NCI-H2171 treated with DMSO at 0.1 percent for 48 hours (cell line): ENCODE measurements around the gene SCAF1.
A peak's percentile ranks its signal among the peaks of the same experiment; 100 is the strongest.
"Not testable (repeated sequence)": the region's sequence is repeated elsewhere in the genome, so short reads cannot be mapped to it uniquely, and the experiment has no call there.

ENCODE experiments used
- DNase-seq: peaks from one replicate; lab custom pipeline; 2025; lab: John Stamatoyannopoulos, UW

The SCAF1 gene

GRCh38 chr19:49616532-49616931 is 25.5 kb upstream of the SCAF1 start:
- DNase-seq: no peak

- no peak for DNase-seq
These were observed 25.1 kb upstream of the SCAF1 start for GRCh38 chr19:49616945-49617344.

GRCh38 chr19:49617860-49618259 is 24.1 kb upstream of the SCAF1 start:
- DNase-seq: not testable (repeated sequence)

- DNase-seq: no peak
These were observed 16.8 kb upstream of the SCAF1 start for GRCh38 chr19:49624967-49625910.

- no peak for DNase-seq
These were observed 15.8 kb upstream of the SCAF1 start for GRCh38 chr19:49626226-49626625.

GRCh38 chr19:49629659-49630058 is 12.3 kb upstream of the SCAF1 start:
- DNase-seq: no peak

- DNase-seq: peak; percentile 31
These were observed 10.9 kb upstream of the SCAF1 start for GRCh38 chr19:49631014-49631588.

- no peak for DNase-seq
These were observed 10.3 kb upstream of the SCAF1 start for GRCh38 chr19:49631610-49632192.

GRCh38 chr19:49632576-49632975 is 9.4 kb upstream of the SCAF1 start:
- no peak for DNase-seq

- not testable (repeated sequence) for DNase-seq
These were observed 8.7 kb upstream of the SCAF1 start for GRCh38 chr19:49633273-49633672.

GRCh38 chr19:49635530-49636232 is 6.3 kb upstream of the SCAF1 start:
- DNase-seq: peak; percentile 35

GRCh38 chr19:49636233-49636932 is 5.6 kb upstream of the SCAF1 start:
- DNase-seq: no peak

- no peak for DNase-seq
These were observed 3.9 kb upstream of the SCAF1 start for GRCh38 chr19:49637821-49638738.

- peak; percentile 21 for DNase-seq
These were observed 2.5 kb upstream of the SCAF1 start for GRCh38 chr19:49639401-49640112.

GRCh38 chr19:49640113-49640898 is 1.7 kb upstream of the SCAF1 start, which contains the start of gene RRAS:
RRAS (minus strand) TSS chr19:49640143; CDS start chr19:49640098, 45 bp downstream.
- peak; percentile 100 for DNase-seq

GRCh38 chr19:49642492-49643035 is 555 bp downstream of the SCAF1 start:
- peak; percentile 20 for DNase-seq

GRCh38 chr19:49643466-49643865 is 1.5 kb downstream of the SCAF1 start:
- DNase-seq: no peak

GRCh38 chr19:49645592-49645991 is 3.6 kb downstream of the SCAF1 start:
- DNase-seq: no peak

- DNase-seq: no peak
These were observed 4.0 kb downstream of the SCAF1 start for GRCh38 chr19:49645995-49646394.
